WTC11 (cell line): ENCODE results near the gene LIN7B. TPM values are rescaled to one million over a fixed set of nuclear protein-coding genes. Genes with fewer than 3 reads are reported as not detected.

Source experiments
- ATAC-seq: fragments of 200-7000 bp; cut with Tn5 transposase; 2 replicates; pipeline ENCODE4 v1.10.0; 2021; ENCODE audit warnings: mild to moderate bottlenecking, moderate library complexity
- CTCF ChIA-PET: fragments of 300-600 bp; sonication (Branson Sonifier 250); formaldehyde crosslinking; loops from one replicate; lab custom pipeline; 2021; ENCODE audit warnings: antibody characterized with exemption; lab: Charles Lee
- POLR2A ChIA-PET: fragments of 350-600 bp; sonication (Branson Sonifier 250); formaldehyde crosslinking; loops from one replicate; lab custom pipeline; 2021; ENCODE audit warnings: antibody characterized with exemption; lab: Charles Lee
- DNase-seq: peaks from one replicate; pipeline ENCODE4 v3.0.0; 2021; ENCODE audit warnings: low spot score
- H3K27ac Mint-ChIP-seq: 2 replicates; pipeline ENCODE4 v1.8.0; 2021; ENCODE audit warnings: mixed read lengths
- H3K27me3 Mint-ChIP-seq: 2 replicates; pipeline ENCODE4 v1.8.0; 2021; ENCODE audit warnings: low read depth, mild to moderate bottlenecking, moderate library complexity, mixed read lengths
- H3K36me3 Mint-ChIP-seq: 2 replicates; pipeline ENCODE4 v1.8.0; 2021; ENCODE audit warnings: mixed read lengths
- H3K4me1 Mint-ChIP-seq: 2 replicates; pipeline ENCODE4 v1.8.0; 2022; ENCODE audit warnings: mixed read lengths
- H3K4me3 Mint-ChIP-seq: 2 replicates; pipeline ENCODE4 v1.8.0; 2021; ENCODE audit warnings: mild to moderate bottlenecking, moderate library complexity, mixed read lengths
- H3K9me3 Mint-ChIP-seq: 2 replicates; pipeline ENCODE4 v1.8.0; 2021; ENCODE audit warnings: mixed read lengths
- CBFB ChIP-seq: sonication (generic); formaldehyde crosslinking; IDR thresholded peaks from 2 replicates; pipeline ENCODE4 v1.8.1; 2022; ENCODE audit warnings: mild to moderate bottlenecking, low read depth, missing genetic modification reagents
- ELF4 ChIP-seq: sonication (generic); formaldehyde crosslinking; IDR thresholded peaks from 2 replicates; pipeline ENCODE4 v1.8.1; 2022; ENCODE audit warnings: low read depth, mild to moderate bottlenecking, moderate library complexity, missing genetic modification reagents
- ETV6 ChIP-seq: sonication (generic); formaldehyde crosslinking; IDR thresholded peaks from 2 replicates; pipeline ENCODE4 v1.8.1; 2022; ENCODE audit warnings: mild to moderate bottlenecking, missing genetic modification reagents
- FOXJ3 ChIP-seq: sonication (generic); formaldehyde crosslinking; IDR thresholded peaks from 2 replicates; pipeline ENCODE4 v1.9.0; 2021; ENCODE audit warnings: missing genetic modification reagents, mild to moderate bottlenecking, borderline replicate concordance
- FOXK1 ChIP-seq: sonication (generic); formaldehyde crosslinking; IDR thresholded peaks from 2 replicates; pipeline ENCODE4 v1.8.0; 2022; ENCODE audit warnings: mild to moderate bottlenecking, moderate library complexity, missing genetic modification reagents
- GTF2I ChIP-seq: fragments of 250-450 bp; sonication (Bioruptor Pico); conservative IDR thresholded peaks from 2 replicates; pipeline ENCODE4 v1.4.0; 2021; ENCODE audit warnings: mild to moderate bottlenecking
- HMGXB4 ChIP-seq: sonication (generic); formaldehyde crosslinking; IDR thresholded peaks from 2 replicates; pipeline ENCODE4 v1.8.1; 2023; ENCODE audit warnings: mild to moderate bottlenecking, moderate library complexity, missing genetic modification reagents
- OVOL2 ChIP-seq: fragments of 250-450 bp; sonication (Bioruptor Pico); IDR thresholded peaks from 2 replicates; pipeline ENCODE4 v1.9.0; 2021; ENCODE audit warnings: mild to moderate bottlenecking, borderline replicate concordance
- PRRX2 ChIP-seq: fragments of 250-450 bp; sonication (Bioruptor Pico); IDR thresholded peaks from 2 replicates; pipeline ENCODE4 v1.8.0; 2021; ENCODE audit warnings: mild to moderate bottlenecking
- RELA ChIP-seq: sonication (generic); formaldehyde crosslinking; IDR thresholded peaks from 2 replicates; pipeline ENCODE4 v1.8.1; 2022; ENCODE audit warnings: missing genetic modification reagents, mild to moderate bottlenecking, borderline replicate concordance
- RORB ChIP-seq: fragments of 250-450 bp; sonication (Bioruptor Pico); IDR thresholded peaks from 2 replicates; pipeline ENCODE4 v1.9.0; 2021; ENCODE audit warnings: mild to moderate bottlenecking
- SOX15 ChIP-seq: fragments of 250-450 bp; sonication (Bioruptor Pico); IDR thresholded peaks from 2 replicates; pipeline ENCODE4 v1.9.0; 2021; ENCODE audit warnings: mild to moderate bottlenecking
- TCF7 ChIP-seq: sonication (generic); formaldehyde crosslinking; IDR thresholded peaks from 2 replicates; pipeline ENCODE4 v1.8.0; 2022; ENCODE audit warnings: mild to moderate bottlenecking, low read depth, missing genetic modification reagents, moderate library complexity
- TEAD4 ChIP-seq: sonication (generic); formaldehyde crosslinking; IDR thresholded peaks from 2 replicates; pipeline ENCODE4 v1.8.0; 2022; ENCODE audit warnings: mild to moderate bottlenecking, missing genetic modification reagents
- TP53 ChIP-seq: sonication (generic); formaldehyde crosslinking; IDR thresholded peaks from 2 replicates; pipeline ENCODE4 v1.8.1; 2023; ENCODE audit warnings: mild to moderate bottlenecking, missing genetic modification reagents
- ZBTB21 ChIP-seq: sonication (generic); formaldehyde crosslinking; IDR thresholded peaks from 2 replicates; pipeline ENCODE4 v1.8.1; 2023; ENCODE audit warnings: mild to moderate bottlenecking, missing genetic modification reagents, borderline replicate concordance
- ZNF416 ChIP-seq: fragments of 250-450 bp; sonication (Bioruptor Pico); IDR thresholded peaks from 2 replicates; pipeline ENCODE4 v1.9.0; 2021; ENCODE audit warnings: mild to moderate bottlenecking, inconsistent platforms
- ZNF423 ChIP-seq: fragments of 250-450 bp; sonication (Bioruptor Pico); IDR thresholded peaks from 2 replicates; pipeline ENCODE4 v2.1.2; 2022; ENCODE audit warnings: mild to moderate bottlenecking, moderate library complexity
- ZNF671 ChIP-seq: fragments of 250-450 bp; sonication (Bioruptor Pico); IDR thresholded peaks from 2 replicates; pipeline ENCODE4 v1.8.0; 2021; ENCODE audit warnings: mild to moderate bottlenecking
- total RNA-seq: library from RNA; stranded (reverse); gene quantifications from 3 replicates; pipeline ENCODE4 v1.2.3, GENCODE V29; 2021
- TF ChIP-seq, protein P1 (sequence below): sonication (generic); formaldehyde crosslinking; conservative IDR thresholded peaks from 2 replicates; pipeline ENCODE4 v1.8.1; 2023; ENCODE audit warnings: mild to moderate bottlenecking, low read depth, missing genetic modification reagents, moderate library complexity
- TF ChIP-seq, protein P2 (sequence below): sonication (generic); formaldehyde crosslinking; IDR thresholded peaks from 2 replicates; pipeline ENCODE4 v1.8.1; 2022; ENCODE audit warnings: low read depth, mild to moderate bottlenecking, moderate library complexity, missing genetic modification reagents, borderline replicate concordance
- TF ChIP-seq, protein P3 (sequence below): fragments of 250-450 bp; sonication (Bioruptor Pico); IDR thresholded peaks from 2 replicates; pipeline ENCODE4 v1.9.0; 2021; ENCODE audit warnings: mild to moderate bottlenecking
- TF ChIP-seq, protein P4 (sequence below): sonication (generic); formaldehyde crosslinking; IDR thresholded peaks from 2 replicates; pipeline ENCODE4 v1.8.0; 2022; ENCODE audit warnings: mild to moderate bottlenecking, missing genetic modification reagents
- TF ChIP-seq, protein P5 (sequence below): sonication (generic); formaldehyde crosslinking; IDR thresholded peaks from 2 replicates; pipeline ENCODE4 v1.8.0; 2023; ENCODE audit warnings: missing genetic modification reagents
- TF ChIP-seq, protein P6 (sequence below): fragments of 250-450 bp; sonication (Bioruptor Pico); IDR thresholded peaks from 2 replicates; pipeline ENCODE4 v2.1.2; 2022; ENCODE audit warnings: mild to moderate bottlenecking, moderate library complexity

The LIN7B gene
- total RNA-seq, 1 experiment from 2014 or later, result 5.1 TPM

DNA sequence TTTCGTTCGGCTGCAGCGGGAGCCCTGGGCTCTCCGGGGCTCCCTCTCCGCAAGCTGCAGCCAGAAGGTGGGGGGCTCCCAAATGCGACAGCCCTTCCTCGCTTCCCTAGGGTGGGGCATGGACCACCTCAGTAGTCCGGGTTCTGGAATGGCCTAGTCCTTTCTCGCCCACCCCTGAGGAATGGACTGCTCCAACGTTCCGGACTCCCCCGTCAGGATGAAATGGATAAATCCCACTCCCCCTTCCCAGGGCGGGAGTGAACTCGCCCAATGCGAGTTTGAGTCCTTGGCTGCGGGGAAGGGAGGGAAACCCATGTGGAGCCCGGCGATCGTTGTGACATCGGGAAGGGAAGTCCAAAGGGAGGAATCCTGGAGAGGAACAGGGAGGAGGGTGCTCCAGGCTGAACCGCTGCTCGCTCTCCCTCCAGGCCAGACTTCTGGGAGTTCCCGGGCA lies 35.5 kb downstream of the LIN7B start:
- CTCF ChIA-PET, result interaction anchor here (0.7 to 7.9 kb wide), 16 partner anchors 10 to 156 kb away, joined by 3 to 98 read pairs (median 8); partner anchors contain the start of genes GYS1, LIN7B and RUVBL2
- Mint-ChIP-seq H3K36me3 (peaks cover 7% of the 10 kb centered on the region), H3K27me3 (peaks cover 48% of the 10 kb centered on the region), H3K9me3 (peaks cover 11% of the 10 kb centered on the region), H3K27ac (peak overlapping the region; percentile 91), H3K4me3 (peak overlapping the region; percentile 92), H3K4me1 (peaks cover 33% of the 10 kb centered on the region)
- DNase-seq (peak; percentile 82), ATAC-seq (peak; percentile 0)
- POLR2A ChIA-PET, result interaction anchor here (0.5 to 2.5 kb wide), 13 partner anchors 8 to 398 kb away, joined by 3 to 8 read pairs (median 4); partner anchors contain the start of genes GYS1, LIN7B, NTF4 and RPS11
- TF ChIP-seq FOXJ3 (CRISPR knock-in tag), result no peak
- TF ChIP-seq TP53, result no peak
- no peak for TF ChIP-seq ZNF416 (CRISPR knock-in tag)
- TF ChIP-seq, protein P1, sequence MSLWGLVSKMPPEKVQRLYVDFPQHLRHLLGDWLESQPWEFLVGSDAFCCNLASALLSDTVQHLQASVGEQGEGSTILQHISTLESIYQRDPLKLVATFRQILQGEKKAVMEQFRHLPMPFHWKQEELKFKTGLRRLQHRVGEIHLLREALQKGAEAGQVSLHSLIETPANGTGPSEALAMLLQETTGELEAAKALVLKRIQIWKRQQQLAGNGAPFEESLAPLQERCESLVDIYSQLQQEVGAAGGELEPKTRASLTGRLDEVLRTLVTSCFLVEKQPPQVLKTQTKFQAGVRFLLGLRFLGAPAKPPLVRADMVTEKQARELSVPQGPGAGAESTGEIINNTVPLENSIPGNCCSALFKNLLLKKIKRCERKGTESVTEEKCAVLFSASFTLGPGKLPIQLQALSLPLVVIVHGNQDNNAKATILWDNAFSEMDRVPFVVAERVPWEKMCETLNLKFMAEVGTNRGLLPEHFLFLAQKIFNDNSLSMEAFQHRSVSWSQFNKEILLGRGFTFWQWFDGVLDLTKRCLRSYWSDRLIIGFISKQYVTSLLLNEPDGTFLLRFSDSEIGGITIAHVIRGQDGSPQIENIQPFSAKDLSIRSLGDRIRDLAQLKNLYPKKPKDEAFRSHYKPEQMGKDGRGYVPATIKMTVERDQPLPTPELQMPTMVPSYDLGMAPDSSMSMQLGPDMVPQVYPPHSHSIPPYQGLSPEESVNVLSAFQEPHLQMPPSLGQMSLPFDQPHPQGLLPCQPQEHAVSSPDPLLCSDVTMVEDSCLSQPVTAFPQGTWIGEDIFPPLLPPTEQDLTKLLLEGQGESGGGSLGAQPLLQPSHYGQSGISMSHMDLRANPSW, result no peak
- no peak for TF ChIP-seq OVOL2 (CRISPR knock-in tag)
- no peak; the same call in 1 of the 2 replicates for TF ChIP-seq TEAD4 (CRISPR knock-in tag)
- TF ChIP-seq ETV6 (CRISPR knock-in tag), result no peak
- TF ChIP-seq, protein P2, sequence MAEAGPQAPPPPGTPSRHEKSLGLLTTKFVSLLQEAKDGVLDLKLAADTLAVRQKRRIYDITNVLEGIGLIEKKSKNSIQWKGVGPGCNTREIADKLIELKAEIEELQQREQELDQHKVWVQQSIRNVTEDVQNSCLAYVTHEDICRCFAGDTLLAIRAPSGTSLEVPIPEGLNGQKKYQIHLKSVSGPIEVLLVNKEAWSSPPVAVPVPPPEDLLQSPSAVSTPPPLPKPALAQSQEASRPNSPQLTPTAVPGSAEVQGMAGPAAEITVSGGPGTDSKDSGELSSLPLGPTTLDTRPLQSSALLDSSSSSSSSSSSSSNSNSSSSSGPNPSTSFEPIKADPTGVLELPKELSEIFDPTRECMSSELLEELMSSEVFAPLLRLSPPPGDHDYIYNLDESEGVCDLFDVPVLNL (CRISPR knock-in tag), result 0 out of 2 replicates have a peak, but pooled peaks have one; percentile 46
- 0 out of 2 replicates have a peak, but pooled peaks have one; percentile 41 for TF ChIP-seq HMGXB4 (CRISPR knock-in tag)
- TF ChIP-seq, protein P3, sequence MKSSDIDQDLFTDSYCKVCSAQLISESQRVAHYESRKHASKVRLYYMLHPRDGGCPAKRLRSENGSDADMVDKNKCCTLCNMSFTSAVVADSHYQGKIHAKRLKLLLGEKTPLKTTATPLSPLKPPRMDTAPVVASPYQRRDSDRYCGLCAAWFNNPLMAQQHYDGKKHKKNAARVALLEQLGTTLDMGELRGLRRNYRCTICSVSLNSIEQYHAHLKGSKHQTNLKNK (CRISPR knock-in tag), result no peak
- TF ChIP-seq TCF7 (CRISPR knock-in tag), result no peak
- no peak for TF ChIP-seq GTF2I
- TF ChIP-seq, protein P4, sequence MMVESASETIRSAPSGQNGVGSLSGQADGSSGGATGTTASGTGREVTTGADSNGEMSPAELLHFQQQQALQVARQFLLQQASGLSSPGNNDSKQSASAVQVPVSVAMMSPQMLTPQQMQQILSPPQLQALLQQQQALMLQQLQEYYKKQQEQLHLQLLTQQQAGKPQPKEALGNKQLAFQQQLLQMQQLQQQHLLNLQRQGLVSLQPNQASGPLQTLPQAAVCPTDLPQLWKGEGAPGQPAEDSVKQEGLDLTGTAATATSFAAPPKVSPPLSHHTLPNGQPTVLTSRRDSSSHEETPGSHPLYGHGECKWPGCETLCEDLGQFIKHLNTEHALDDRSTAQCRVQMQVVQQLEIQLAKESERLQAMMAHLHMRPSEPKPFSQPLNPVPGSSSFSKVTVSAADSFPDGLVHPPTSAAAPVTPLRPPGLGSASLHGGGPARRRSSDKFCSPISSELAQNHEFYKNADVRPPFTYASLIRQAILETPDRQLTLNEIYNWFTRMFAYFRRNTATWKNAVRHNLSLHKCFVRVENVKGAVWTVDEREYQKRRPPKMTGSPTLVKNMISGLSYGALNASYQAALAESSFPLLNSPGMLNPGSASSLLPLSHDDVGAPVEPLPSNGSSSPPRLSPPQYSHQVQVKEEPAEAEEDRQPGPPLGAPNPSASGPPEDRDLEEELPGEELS (CRISPR knock-in tag), result 0 out of 2 replicates have a peak, but pooled peaks have one; percentile 69
- TF ChIP-seq PRRX2 (CRISPR knock-in tag), result no peak
- TF ChIP-seq SOX15 (CRISPR knock-in tag), result no peak
- TF ChIP-seq ZNF423 (CRISPR knock-in tag), result no peak
- TF ChIP-seq ZBTB21 (CRISPR knock-in tag), result no peak
- TF ChIP-seq ELF4 (CRISPR knock-in tag), result no peak
- no peak for TF ChIP-seq RORB (CRISPR knock-in tag)
- no peak for TF ChIP-seq RELA (CRISPR knock-in tag)
- TF ChIP-seq CBFB, result no peak
- no peak for TF ChIP-seq ZNF671
- TF ChIP-seq, protein P5, sequence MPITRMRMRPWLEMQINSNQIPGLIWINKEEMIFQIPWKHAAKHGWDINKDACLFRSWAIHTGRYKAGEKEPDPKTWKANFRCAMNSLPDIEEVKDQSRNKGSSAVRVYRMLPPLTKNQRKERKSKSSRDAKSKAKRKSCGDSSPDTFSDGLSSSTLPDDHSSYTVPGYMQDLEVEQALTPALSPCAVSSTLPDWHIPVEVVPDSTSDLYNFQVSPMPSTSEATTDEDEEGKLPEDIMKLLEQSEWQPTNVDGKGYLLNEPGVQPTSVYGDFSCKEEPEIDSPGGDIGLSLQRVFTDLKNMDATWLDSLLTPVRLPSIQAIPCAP, result no peak
- TF ChIP-seq, protein P6, sequence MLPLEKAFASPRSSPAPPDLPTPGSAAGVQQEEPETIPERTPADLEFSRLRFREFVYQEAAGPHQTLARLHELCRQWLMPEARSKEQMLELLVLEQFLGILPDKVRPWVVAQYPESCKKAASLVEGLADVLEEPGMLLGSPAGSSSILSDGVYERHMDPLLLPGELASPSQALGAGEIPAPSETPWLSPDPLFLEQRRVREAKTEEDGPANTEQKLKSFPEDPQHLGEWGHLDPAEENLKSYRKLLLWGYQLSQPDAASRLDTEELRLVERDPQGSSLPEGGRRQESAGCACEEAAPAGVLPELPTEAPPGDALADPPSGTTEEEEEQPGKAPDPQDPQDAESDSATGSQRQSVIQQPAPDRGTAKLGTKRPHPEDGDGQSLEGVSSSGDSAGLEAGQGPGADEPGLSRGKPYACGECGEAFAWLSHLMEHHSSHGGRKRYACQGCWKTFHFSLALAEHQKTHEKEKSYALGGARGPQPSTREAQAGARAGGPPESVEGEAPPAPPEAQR (CRISPR knock-in tag), result no peak
- no peak for TF ChIP-seq FOXK1
